H1 (cell line): ENCODE results near the gene SMTNL2. TPM values are rescaled to one million over a fixed set of nuclear protein-coding genes. Genes with fewer than 3 reads are reported as not detected.
"Not testable (repeated sequence)": the region's sequence is repeated elsewhere in the genome, so short reads cannot be mapped to it uniquely, and the experiment has no call there.

Source experiments
- CTCF ChIA-PET: fragments of 300-600 bp; sonication (Branson Sonifier 250); formaldehyde crosslinking; loops from one replicate; lab custom pipeline; 2021; ENCODE audit not compliant: partially characterized antibody; lab: Charles Lee
- POLR2A ChIA-PET: fragments of 300-600 bp; sonication (Branson Sonifier 250); formaldehyde crosslinking; loops from one replicate; lab custom pipeline; 2021; ENCODE audit warnings: inconsistent platforms; ENCODE audit not compliant: partially characterized antibody; lab: Charles Lee
- DNase-seq, 2 experiments: peaks; one replicate each; pipeline versions ENCODE4 v3.0.0 to v3.0.0-alpha.2; 2010 to 2022; ENCODE audit warnings: low spot score in 2 of 2, low read depth in 1 of 2, mixed read lengths in 1 of 2
- FAIRE-seq: peaks from 2 replicates; lab custom pipeline; 2011; peaks lifted over from hg19 to GRCh38; lab: Jason Lieb, UNC
- H2AFZ ChIP-seq: 2 replicates; pipeline ENCODE4 v1.8.1; 2012; ENCODE audit warnings: low read length, inconsistent platforms
- H2AK5ac ChIP-seq: 2 replicates; pipeline ENCODE4 v1.6.1; 2013; ENCODE audit warnings: low read depth, low read length
- H2BK120ac ChIP-seq: replicated peaks from 2 replicates; pipeline ENCODE3; 2013; ENCODE audit warnings: low read depth, low read length, inconsistent platforms
- H2BK12ac ChIP-seq: 2 replicates; pipeline ENCODE4 v1.6.1; 2013; ENCODE audit warnings: low read depth, low read length
- H2BK15ac ChIP-seq: 2 replicates; pipeline ENCODE4 v1.6.1; 2013; ENCODE audit warnings: low read length
- H2BK20ac ChIP-seq: 2 replicates; pipeline ENCODE4 v1.6.1; 2013; ENCODE audit warnings: low read length
- H2BK5ac ChIP-seq: 2 replicates; pipeline ENCODE4 v1.6.1; 2013; ENCODE audit warnings: low read depth, low read length
- H3K14ac ChIP-seq: 2 replicates; pipeline ENCODE4 v1.6.1; 2013; ENCODE audit warnings: inconsistent platforms; ENCODE audit not compliant: insufficient read length
- H3K18ac ChIP-seq: 2 replicates; pipeline ENCODE4 v1.6.1; 2013; ENCODE audit warnings: low read length; ENCODE audit errors: extremely low read depth
- H3K23ac ChIP-seq: 2 replicates; pipeline ENCODE4 v1.6.1; 2013; ENCODE audit warnings: inconsistent platforms; ENCODE audit not compliant: insufficient read length
- H3K23me2 ChIP-seq: 2 replicates; pipeline ENCODE4 v1.6.1; 2013; ENCODE audit warnings: low read depth, low read length
- H3K27ac ChIP-seq: 2 replicates; pipeline ENCODE4 v1.6.1; 2011; ENCODE audit warnings: low read depth, low read length, inconsistent platforms
- H3K27me3 ChIP-seq, 4 experiments: replicated peaks in 1 of 4; 1 replicate in 1 of 4; 2 replicates in 3 of 4; pipeline versions ENCODE4 v1.6.1 to v1.8.1; 2011 to 2013; ENCODE audit warnings: low read length in 3 of 4, mild to moderate bottlenecking in 3 of 4, inconsistent platforms in 2 of 4, mixed read lengths in 2 of 4, moderate library complexity in 1 of 4; ENCODE audit not compliant: control insufficient read depth in 3 of 4, insufficient read depth in 3 of 4; ENCODE audit errors: extremely low read depth in 1 of 4
- H3K36me3 ChIP-seq, 4 experiments: 2 replicates each; pipeline versions ENCODE4 v1.6.1 to v1.8.1; 2011 to 2013; ENCODE audit warnings: mild to moderate bottlenecking in 4 of 4, low read length in 3 of 4, moderate library complexity in 2 of 4, control low read depth in 1 of 4, inconsistent platforms in 1 of 4; ENCODE audit not compliant: insufficient read depth in 4 of 4, control insufficient read depth in 2 of 4
- H3K4ac ChIP-seq: replicated peaks from 2 replicates; pipeline ENCODE3; 2013; ENCODE audit warnings: low read length, low read depth, mixed read lengths, inconsistent platforms; ENCODE audit not compliant: insufficient read length
- H3K4me1 ChIP-seq, 4 experiments: replicated peaks in 1 of 4; 1 replicate in 1 of 4; 2 replicates in 3 of 4; pipeline versions ENCODE4 v1.6.1 to v1.8.1; 2011 to 2013; ENCODE audit warnings: low read length in 3 of 4, inconsistent platforms in 2 of 4, mixed read lengths in 1 of 4; ENCODE audit not compliant: insufficient read depth in 4 of 4, control insufficient read depth in 3 of 4
- H3K4me2 ChIP-seq, 2 experiments: 2 replicates each; pipeline versions ENCODE4 v1.6.1 to v1.8.1; 2011 to 2013; ENCODE audit warnings: low read depth in 2 of 2, low read length in 2 of 2, control low read depth in 1 of 2, inconsistent platforms in 1 of 2, mild to moderate bottlenecking in 1 of 2; ENCODE audit not compliant: insufficient read depth in 1 of 2
- H3K4me3 ChIP-seq, 4 experiments: fragments of 200-600, 300-600 bp in 1 of 4; sonication (generic), shearing (Covaris generic), sonication (Bioruptor Twin) in 1 of 4; 2 replicates each; pipeline versions ENCODE4 v1.5.1 to v1.8.1; 2011 to 2016; ENCODE audit warnings: low read length in 4 of 4, low read depth in 3 of 4, control low read depth in 2 of 4, inconsistent platforms in 2 of 4, mild to moderate bottlenecking in 2 of 4, mixed read lengths in 1 of 4, moderate library complexity in 1 of 4; ENCODE audit not compliant: insufficient read depth in 2 of 4; ENCODE audit errors: extremely low read depth in 1 of 4
- H3K56ac ChIP-seq: replicated peaks from 2 replicates; pipeline ENCODE3; 2013; ENCODE audit warnings: low read depth, mild to moderate bottlenecking, mixed read lengths, low read length, inconsistent platforms; ENCODE audit not compliant: insufficient read length
- H3K79me1 ChIP-seq: 2 replicates; pipeline ENCODE4 v1.6.1; 2013; ENCODE audit warnings: low read depth, low read length, control low read depth
- H3K79me2 ChIP-seq, 2 experiments: 2 replicates each; pipeline versions ENCODE4 v1.6.1 to v1.8.1; 2012 to 2013; ENCODE audit warnings: low read length in 2 of 2, mild to moderate bottlenecking in 2 of 2, inconsistent platforms in 1 of 2; ENCODE audit not compliant: insufficient read depth in 2 of 2, control insufficient read depth in 1 of 2
- H3K9ac ChIP-seq, 4 experiments: replicated peaks in 1 of 4; 1 replicate in 1 of 4; 2 replicates in 3 of 4; pipeline versions ENCODE4 v1.6.1 to v1.8.1; 2011 to 2013; ENCODE audit warnings: low read depth in 3 of 4, low read length in 3 of 4, control low read depth in 2 of 4, mild to moderate bottlenecking in 2 of 4, moderate library complexity in 2 of 4, inconsistent platforms in 1 of 4; ENCODE audit errors: extremely low read depth in 1 of 4
- H3K9me3 ChIP-seq, 2 experiments: 2 replicates each; pipeline versions ENCODE4 v1.6.1 to v1.8.1; 2012 to 2013; ENCODE audit warnings: mild to moderate bottlenecking in 2 of 2, moderate library complexity in 2 of 2, control low read depth in 1 of 2, inconsistent platforms in 1 of 2, low read depth in 1 of 2, low read length in 1 of 2, mixed read lengths in 1 of 2; ENCODE audit not compliant: insufficient read depth in 2 of 2
- H4K20me1 ChIP-seq, 2 experiments: replicated peaks in 1 of 2; 2 replicates each; pipeline versions ENCODE3 to v1.8.1; 2011 to 2013; ENCODE audit warnings: inconsistent platforms in 2 of 2, low read length in 2 of 2, mild to moderate bottlenecking in 1 of 2; ENCODE audit not compliant: insufficient read depth in 2 of 2, control insufficient read depth in 1 of 2
- H4K5ac ChIP-seq: 2 replicates; pipeline ENCODE4 v1.6.1; 2013; ENCODE audit warnings: low read length, low read depth, mixed read lengths, inconsistent platforms; ENCODE audit not compliant: insufficient read length
- H4K8ac ChIP-seq: 2 replicates; pipeline ENCODE4 v1.8.0; 2013; ENCODE audit warnings: mild to moderate bottlenecking, moderate library complexity, low read length, inconsistent platforms; ENCODE audit not compliant: insufficient read depth; ENCODE audit errors: extremely low read depth
- H4K91ac ChIP-seq: replicated peaks from 2 replicates; pipeline ENCODE3; 2013; ENCODE audit warnings: low read length, mixed read lengths, inconsistent platforms; ENCODE audit not compliant: insufficient read length
- SP4 ChIP-seq: IDR thresholded peaks from 2 replicates; pipeline ENCODE4 v1.6.1; 2012; ENCODE audit warnings: low read length, inconsistent platforms
- YY1 ChIP-seq: IDR thresholded peaks from 2 replicates; pipeline ENCODE4 v1.6.1; 2011; ENCODE audit warnings: low read depth, mild to moderate bottlenecking, low read length
- WGBS, 2 experiments: shearing (Covaris generic) in 1 of 2; methylation state at CpG; one replicate each; pipeline versions ENCODE4 v1.1.6 to v1.1.7; 2013 to 2015; ENCODE audit warnings: low lambda C conversion rate in 2 of 2, mixed read lengths in 2 of 2, inconsistent platforms in 1 of 2, low coverage in 1 of 2, missing lambda C conversion rate in 1 of 2; ENCODE audit not compliant: insufficient replicate concordance in 2 of 2, insufficient coverage in 1 of 2, insufficient read length in 1 of 2; ENCODE audit errors: extremely low coverage in 1 of 2, missing lambda C conversion rate in 1 of 2; 5-methylcytosine and 5-hydroxymethylcytosine counted together
- polyA plus RNA-seq, 7 experiments: library from polyadenylated mRNA; depleted of rRNA in 3 of 7; stranded (reverse) in 5 of 7; unstranded in 2 of 7; fragments of >200 nt in 5 of 7; fragments of 200-250 nt in 2 of 7; gene quantifications; 1 replicate in 5 of 7; 2 replicates in 1 of 7; 4 replicates in 1 of 7; pipeline versions ENCODE4 v1.2.1 to v1.2.3, GENCODE V29; 2011 to 2013; ENCODE audit warnings: missing spikeins in 2 of 7, mixed read lengths in 2 of 7
- total RNA-seq: library from RNA; stranded (reverse); fragmentation: NEBNext Ultra II Directional; extraction: Animal tissue kit (Norgen Biotek cat#: 25700); gene quantifications from 2 replicates; pipeline ENCODE4 v1.2.1, GENCODE V29; 2021
- TF ChIP-seq, protein P1 (sequence below), 3 experiments: IDR thresholded peaks; 1 replicate in 2 of 3; 2 replicates in 1 of 3; pipeline versions ENCODE4 v1.5.1 to v1.6.1; 2011; ENCODE audit warnings: low read length in 3 of 3, mild to moderate bottlenecking in 3 of 3, inconsistent platforms in 2 of 3, low read depth in 1 of 3, moderate library complexity in 1 of 3; ENCODE audit not compliant: insufficient read depth in 1 of 3; ENCODE audit errors: control extremely low read depth in 1 of 3

Gene SMTNL2
- total and polyA plus RNA-seq, 2 of the 8 experiments (the other 6 are each of a cell fraction or from before 2014, with no cell fraction given) = 3.6 to 4.5 TPM

GRCh38 chr17:4636474-4637100, 52.3 kb downstream of the SMTNL2 start (continued):
- TF ChIP-seq, protein P1, sequence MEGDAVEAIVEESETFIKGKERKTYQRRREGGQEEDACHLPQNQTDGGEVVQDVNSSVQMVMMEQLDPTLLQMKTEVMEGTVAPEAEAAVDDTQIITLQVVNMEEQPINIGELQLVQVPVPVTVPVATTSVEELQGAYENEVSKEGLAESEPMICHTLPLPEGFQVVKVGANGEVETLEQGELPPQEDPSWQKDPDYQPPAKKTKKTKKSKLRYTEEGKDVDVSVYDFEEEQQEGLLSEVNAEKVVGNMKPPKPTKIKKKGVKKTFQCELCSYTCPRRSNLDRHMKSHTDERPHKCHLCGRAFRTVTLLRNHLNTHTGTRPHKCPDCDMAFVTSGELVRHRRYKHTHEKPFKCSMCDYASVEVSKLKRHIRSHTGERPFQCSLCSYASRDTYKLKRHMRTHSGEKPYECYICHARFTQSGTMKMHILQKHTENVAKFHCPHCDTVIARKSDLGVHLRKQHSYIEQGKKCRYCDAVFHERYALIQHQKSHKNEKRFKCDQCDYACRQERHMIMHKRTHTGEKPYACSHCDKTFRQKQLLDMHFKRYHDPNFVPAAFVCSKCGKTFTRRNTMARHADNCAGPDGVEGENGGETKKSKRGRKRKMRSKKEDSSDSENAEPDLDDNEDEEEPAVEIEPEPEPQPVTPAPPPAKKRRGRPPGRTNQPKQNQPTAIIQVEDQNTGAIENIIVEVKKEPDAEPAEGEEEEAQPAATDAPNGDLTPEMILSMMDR (IDR thresholded peaks at IDR 0.05; ENCODE audit: control extremely low read depth in 1 of 3, insufficient read depth in 1 of 3, low read depth in 1 of 3, low read length in 3 of 3) = no peak
- TF ChIP-seq SP4 = no peak
- no peak for TF ChIP-seq YY1
- TF ChIP-seq, all 59 proteins: peak for 0

GRCh38 chr17:4638766-4639165, 54.4 kb downstream of the SMTNL2 start:
- H3K23ac ChIP-seq, FAIRE-seq, H4K91ac ChIP-seq, H3K56ac ChIP-seq, H4K8ac ChIP-seq, H3K79me2 ChIP-seq, H3K14ac ChIP-seq, H4K20me1 ChIP-seq, H3K9me3 ChIP-seq, H2BK12ac ChIP-seq, H2BK5ac ChIP-seq, H3K4ac ChIP-seq, H2BK20ac ChIP-seq, H3K36me3 ChIP-seq, H3K27ac ChIP-seq, H2BK120ac ChIP-seq, DNase-seq, H3K79me1 ChIP-seq, H2AFZ ChIP-seq, H3K9ac ChIP-seq, H4K5ac ChIP-seq, H3K18ac ChIP-seq: not testable (repeated sequence)
- peak overlapping the region; percentile 83; the same call in 1 of the 2 replicates for H2BK15ac ChIP-seq
- ChIA-PET POLR2A (interaction anchor here (0.6 kb wide), 1 partner anchor 68 kb away, joined by 3 read pairs; no protein-coding TSS in a partner anchor), CTCF (interaction anchor here (0.7 to 1.4 kb wide), 7 partner anchors 23 to 72 kb away, joined by 3 to 7 read pairs (median 3); no protein-coding TSS in a partner anchor)
- peaks cover 4 to 21% (median 14%) of the 10 kb centered on the region in 4 experiments for H3K4me1 ChIP-seq
- peak overlapping the region in 1 of 4 experiments; percentile 56; a peak in 2 of 8 replicates for H3K4me3 ChIP-seq
- H2AK5ac ChIP-seq = peak overlapping the region; percentile 85; the same call in 1 of the 2 replicates
- peak overlapping the region; percentile 43 to 67 for H3K4me2 ChIP-seq
- H3K27me3 ChIP-seq = peaks cover 27 to 67% (median 51%) of the 10 kb centered on the region in 4 experiments
- H3K23me2 ChIP-seq = peaks cover 11% of the 10 kb centered on the region; the same call in 1 of the 2 replicates
- 67% methylated on average over 6 of the region's 8 CpGs; no CpG with 5 or more reads in 1 of the 2 experiments for WGBS, 2 experiments
